ENCODE measurements around the gene MAST4. TPM values are rescaled to one million over a fixed set of nuclear protein-coding genes. Genes with fewer than 3 reads are reported as not detected.

The MAST4 gene
- total and polyA plus RNA-seq, 7 experiments from 2014 or later: 11.3 to 39.0 (median 28.3) TPM

GRCh38 chr5:66612226-66612625 lies 16.0 kb downstream of the MAST4 start:
- no peaks in the 10 kb centered on the region for H3K4me1 ChIP-seq (ENCODE audit: control insufficient read depth in 2 of 2, insufficient read depth in 2 of 2, low read length in 2 of 2)
- ATAC-seq (no peak), DNase-seq (no peak)
- H3K36me3 ChIP-seq (ENCODE audit: control insufficient read depth in 2 of 3, insufficient read depth in 3 of 3, low read length in 3 of 3): no peaks in the 10 kb centered on the region
- peaks cover 9 to 28% (median 13%) of the 10 kb centered on the region in 5 donors for H3K27me3 Mint-ChIP-seq
- POLR2A ChIA-PET: no interaction called here
- H3K36me3 Mint-ChIP-seq: peaks cover 0 to 3% (median 0%) of the 10 kb centered on the region in 5 donors
- H3K9me3 ChIP-seq (ENCODE audit: control insufficient read depth in 2 of 3, low read length in 3 of 3): no peaks in the 10 kb centered on the region
- intact Hi-C loops (cut with micrococcal nuclease): no loop called here
- H3K27ac Mint-ChIP-seq: no peak overlapping the region
- CTCF ChIA-PET: no interaction called here
- H3K9me3 Mint-ChIP-seq: no peaks in the 10 kb centered on the region
- H3K4me1 Mint-ChIP-seq: peaks cover 0 to 12% (median 0%) of the 10 kb centered on the region in 7 donors
- H3K4me3 ChIP-seq (ENCODE audit: low read length): no peak overlapping the region
- H3K27ac ChIP-seq (ENCODE audit: low read depth, low read length): no peak overlapping the region
- H3K4me3 Mint-ChIP-seq: peak overlapping the region in 1 of 10 donors; percentile 21
- H3K27me3 ChIP-seq (ENCODE audit: control insufficient read depth in 2 of 2, insufficient read depth in 2 of 2, low read length in 2 of 2): peaks cover 0 to 3% of the 10 kb centered on the region in 2 donors

- Mint-ChIP-seq H3K27ac (peak overlapping the region in 1 of 9 donors; percentile 10), H3K4me1 (peaks cover 0 to 27% (median 4%) of the 10 kb centered on the region in 7 donors), H3K27me3 (peaks cover 5 to 21% (median 13%) of the 10 kb centered on the region in 5 donors), H3K4me3 (no peak overlapping the region), H3K9me3 (no peaks in the 10 kb centered on the region), H3K36me3 (peaks cover 0 to 3% (median 0%) of the 10 kb centered on the region in 5 donors)
- H3K4me1 ChIP-seq (ENCODE audit: control insufficient read depth in 2 of 2, insufficient read depth in 2 of 2, low read length in 2 of 2): no peaks in the 10 kb centered on the region
- H3K36me3 ChIP-seq (ENCODE audit: control insufficient read depth in 2 of 3, insufficient read depth in 3 of 3, low read length in 3 of 3): no peaks in the 10 kb centered on the region
- POLR2A ChIA-PET: no interaction called here
- DNase-seq (no peak), ATAC-seq (no peak)
- no peak overlapping the region for H3K4me3 ChIP-seq (ENCODE audit: low read length)
- H3K27ac ChIP-seq (ENCODE audit: low read depth, low read length): no peak overlapping the region
- intact Hi-C loops (cut with micrococcal nuclease): no loop called here
- peaks cover 0 to 3% of the 10 kb centered on the region in 2 donors for H3K27me3 ChIP-seq (ENCODE audit: control insufficient read depth in 2 of 2, insufficient read depth in 2 of 2, low read length in 2 of 2)
- H3K9me3 ChIP-seq (ENCODE audit: control insufficient read depth in 2 of 3, low read length in 3 of 3): no peaks in the 10 kb centered on the region
- CTCF ChIA-PET: no interaction called here
Measured at GRCh38 chr5:66615136-66615535, 18.9 kb downstream of the MAST4 start.

GRCh38 chr5:66615894-66616293 lies 19.7 kb downstream of the MAST4 start:
- no peaks in the 10 kb centered on the region for H3K36me3 ChIP-seq (ENCODE audit: control insufficient read depth in 2 of 3, insufficient read depth in 3 of 3, low read length in 3 of 3)
- no peak overlapping the region for H3K27ac ChIP-seq (ENCODE audit: low read depth, low read length)
- H3K27me3 ChIP-seq (ENCODE audit: control insufficient read depth in 2 of 2, insufficient read depth in 2 of 2, low read length in 2 of 2): peaks cover 0 to 3% of the 10 kb centered on the region in 2 donors
- intact Hi-C loops (cut with micrococcal nuclease): no loop called here
- peaks cover 0 to 3% (median 0%) of the 10 kb centered on the region in 5 donors for H3K36me3 Mint-ChIP-seq
- H3K9me3 ChIP-seq (ENCODE audit: control insufficient read depth in 2 of 3, low read length in 3 of 3): no peaks in the 10 kb centered on the region
- peaks cover 0 to 31% (median 4%) of the 10 kb centered on the region in 7 donors for H3K4me1 Mint-ChIP-seq
- ATAC-seq: no peak
- H3K27me3 Mint-ChIP-seq: peaks cover 9 to 23% (median 13%) of the 10 kb centered on the region in 5 donors
- no peak overlapping the region for H3K27ac Mint-ChIP-seq
- no peak overlapping the region for H3K4me3 Mint-ChIP-seq
- no peak for DNase-seq
- ChIA-PET POLR2A (no interaction called here), CTCF (no interaction called here)
- no peaks in the 10 kb centered on the region for H3K9me3 Mint-ChIP-seq
- no peak overlapping the region for H3K4me3 ChIP-seq (ENCODE audit: low read length)
- no peaks in the 10 kb centered on the region for H3K4me1 ChIP-seq (ENCODE audit: control insufficient read depth in 2 of 2, insufficient read depth in 2 of 2, low read length in 2 of 2)

- H3K27ac ChIP-seq (ENCODE audit: low read depth, low read length): no peak overlapping the region
- no peaks in the 10 kb centered on the region for H3K36me3 ChIP-seq (ENCODE audit: control insufficient read depth in 2 of 3, insufficient read depth in 3 of 3, low read length in 3 of 3)
- Mint-ChIP-seq H3K4me1 (peaks cover 0 to 35% (median 4%) of the 10 kb centered on the region in 7 donors), H3K36me3 (peaks cover 0 to 1% (median 0%) of the 10 kb centered on the region in 5 donors), H3K9me3 (no peaks in the 10 kb centered on the region), H3K27ac (no peak overlapping the region), H3K4me3 (no peak overlapping the region), H3K27me3 (peaks cover 6 to 23% (median 12%) of the 10 kb centered on the region in 5 donors)
- CTCF ChIA-PET: no interaction called here
- DNase-seq (no peak), ATAC-seq (no peak)
- H3K4me1 ChIP-seq (ENCODE audit: control insufficient read depth in 2 of 2, insufficient read depth in 2 of 2, low read length in 2 of 2): no peaks in the 10 kb centered on the region
- no peaks in the 10 kb centered on the region for H3K9me3 ChIP-seq (ENCODE audit: control insufficient read depth in 2 of 3, low read length in 3 of 3)
- intact Hi-C loops (cut with micrococcal nuclease): no loop called here
- peaks cover 0 to 3% of the 10 kb centered on the region in 2 donors for H3K27me3 ChIP-seq (ENCODE audit: control insufficient read depth in 2 of 2, insufficient read depth in 2 of 2, low read length in 2 of 2)
- no peak overlapping the region for H3K4me3 ChIP-seq (ENCODE audit: low read length)
- POLR2A ChIA-PET: no interaction called here
Measured at GRCh38 chr5:66616520-66617225, 20.5 kb downstream of the MAST4 start.

DNA sequence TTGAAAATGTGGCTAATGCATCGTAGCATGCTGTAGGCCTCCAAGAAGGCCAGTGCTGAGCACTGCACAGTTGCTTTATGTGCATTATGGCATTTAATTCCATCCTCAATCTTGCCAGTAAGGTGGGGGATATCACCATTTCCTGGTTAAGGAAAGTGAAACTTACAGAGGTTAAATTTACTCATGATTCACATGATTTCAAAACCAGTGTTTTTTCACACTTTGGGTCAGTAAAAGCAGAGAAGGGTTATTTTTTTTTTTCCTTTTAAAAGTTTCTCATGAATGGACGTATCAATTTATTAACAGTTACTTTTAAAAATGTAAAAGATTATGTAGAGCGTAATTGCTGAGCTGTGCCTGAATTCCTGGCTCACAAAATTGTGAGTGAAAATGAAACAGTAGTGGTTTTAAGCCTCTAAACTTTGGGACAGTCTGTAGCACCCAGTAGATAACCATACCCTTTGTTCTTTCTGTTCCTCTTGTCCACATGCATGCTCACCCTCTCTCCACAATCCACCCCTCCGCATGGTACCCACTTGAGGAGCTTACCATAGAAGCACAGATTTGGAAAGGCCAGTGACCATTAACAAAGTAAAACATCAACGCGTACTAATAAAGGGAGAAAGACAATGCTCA lies 21.2 kb downstream of the MAST4 start:
- H3K4me1 Mint-ChIP-seq: peaks cover 0 to 35% (median 4%) of the 10 kb centered on the region in 7 donors
- H3K4me3 Mint-ChIP-seq: peak overlapping the region in 1 of 10 donors; percentile 69
- ATAC-seq: no peak

DNA sequence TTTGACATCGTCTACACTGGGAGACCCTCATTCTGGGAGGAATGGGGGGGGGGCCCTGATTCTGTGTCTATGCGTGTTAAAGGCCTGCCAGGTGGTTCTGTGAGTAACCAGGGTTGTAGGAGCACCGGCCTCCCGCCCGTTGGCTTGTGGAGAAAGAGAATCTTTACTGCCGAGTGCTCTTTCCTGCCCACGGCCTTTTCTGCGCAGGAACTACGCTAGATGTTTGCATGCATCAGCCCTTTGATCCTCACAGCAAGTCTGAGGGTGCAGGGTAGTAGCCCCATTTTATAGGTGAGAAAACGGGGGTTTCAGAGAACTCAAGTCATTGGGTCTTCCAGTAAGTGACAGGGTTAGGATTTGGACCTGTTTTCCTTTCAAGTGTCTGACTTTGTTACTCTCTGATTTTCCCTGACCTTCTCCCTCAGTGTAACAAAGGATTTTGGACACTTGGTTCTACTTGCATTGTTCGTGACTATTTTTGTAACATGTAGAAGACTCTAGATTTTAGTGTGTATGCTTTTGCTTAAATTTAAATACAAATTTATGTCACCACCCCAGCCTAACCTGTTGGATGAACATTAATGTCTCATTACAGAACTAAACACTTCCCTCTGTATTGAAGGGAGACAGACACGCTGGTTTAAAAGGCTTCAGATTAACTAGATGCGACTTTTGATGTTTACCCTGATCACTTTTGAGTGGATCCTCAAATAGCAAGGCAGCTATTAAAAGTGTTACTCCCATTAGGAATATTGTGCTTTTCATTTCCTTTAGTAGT lies 22.0 kb downstream of the MAST4 start:
- Histone ChIP-seq H3K27me3 (ENCODE audit: control insufficient read depth in 2 of 2, insufficient read depth in 2 of 2, low read length in 2 of 2) (no peaks in the 10 kb centered on the region), H3K27ac (ENCODE audit: low read depth, low read length) (no peak overlapping the region), H3K36me3 (ENCODE audit: control insufficient read depth in 2 of 3, insufficient read depth in 3 of 3, low read length in 3 of 3) (no peaks in the 10 kb centered on the region), H3K4me3 (ENCODE audit: low read length) (no peak overlapping the region), H3K4me1 (ENCODE audit: control insufficient read depth in 2 of 2, insufficient read depth in 2 of 2, low read length in 2 of 2) (no peaks in the 10 kb centered on the region), H3K9me3 (ENCODE audit: control insufficient read depth in 2 of 3, low read length in 3 of 3) (no peaks in the 10 kb centered on the region)
- no peak for DNase-seq
- Mint-ChIP-seq H3K4me1 (peaks cover 0 to 37% (median 4%) of the 10 kb centered on the region in 7 donors), H3K36me3 (peaks cover 0 to 3% (median 0%) of the 10 kb centered on the region in 5 donors), H3K9me3 (peaks cover 0 to 8% (median 0%) of the 10 kb centered on the region in 11 donors), H3K27me3 (peaks cover 3 to 24% (median 15%) of the 10 kb centered on the region in 5 donors), H3K4me3 (peak overlapping the region in 1 of 10 donors; percentile 7), H3K27ac (peak overlapping the region in 1 of 9 donors; percentile 58)
- CTCF ChIA-PET: no interaction called here
- no peak for ATAC-seq
- intact Hi-C loops (cut with micrococcal nuclease): no loop called here
- POLR2A ChIA-PET: no interaction called here

More for the DNA sequence above, 21.2 kb downstream of the MAST4 start:
- no peak for DNase-seq
- H3K27ac Mint-ChIP-seq: peak overlapping the region in 1 of 9 donors; percentile 83
- CTCF ChIA-PET: no interaction called here
- Histone ChIP-seq H3K36me3 (ENCODE audit: control insufficient read depth in 2 of 3, insufficient read depth in 3 of 3, low read length in 3 of 3) (no peaks in the 10 kb centered on the region), H3K4me3 (ENCODE audit: low read length) (no peak overlapping the region), H3K9me3 (ENCODE audit: control insufficient read depth in 2 of 3, low read length in 3 of 3) (no peaks in the 10 kb centered on the region), H3K4me1 (ENCODE audit: control insufficient read depth in 2 of 2, insufficient read depth in 2 of 2, low read length in 2 of 2) (no peaks in the 10 kb centered on the region), H3K27me3 (ENCODE audit: control insufficient read depth in 2 of 2, insufficient read depth in 2 of 2, low read length in 2 of 2) (no peaks in the 10 kb centered on the region), H3K27ac (ENCODE audit: low read depth, low read length) (no peak overlapping the region)
- peaks cover 0 to 1% (median 0%) of the 10 kb centered on the region in 5 donors for H3K36me3 Mint-ChIP-seq
- peaks cover 0 to 5% (median 0%) of the 10 kb centered on the region in 11 donors for H3K9me3 Mint-ChIP-seq
- POLR2A ChIA-PET: no interaction called here
- intact Hi-C loops (cut with micrococcal nuclease): no loop called here
- peaks cover 4 to 23% (median 12%) of the 10 kb centered on the region in 5 donors for H3K27me3 Mint-ChIP-seq
